ENCODE measurements around the gene BABAM2.

- TF ChIP-seq EP300 (IDR thresholded peaks at IDR 0.05) (no peak), CTCF (IDR thresholded peaks at IDR 0.05) (no peak)
Measured at GRCh38 chr2:28366496-28367282, 476.2 kb downstream of the BABAM2 start.

Measured in sigmoid colon (tissue), 4 donors.